ENCODE results near the gene AXL. TPM values are rescaled to one million over a fixed set of nuclear protein-coding genes. Genes with fewer than 3 reads are reported as not detected.

Gene AXL
- total RNA-seq, 1 donor from 2014 or later: 5.5 TPM

DNA sequence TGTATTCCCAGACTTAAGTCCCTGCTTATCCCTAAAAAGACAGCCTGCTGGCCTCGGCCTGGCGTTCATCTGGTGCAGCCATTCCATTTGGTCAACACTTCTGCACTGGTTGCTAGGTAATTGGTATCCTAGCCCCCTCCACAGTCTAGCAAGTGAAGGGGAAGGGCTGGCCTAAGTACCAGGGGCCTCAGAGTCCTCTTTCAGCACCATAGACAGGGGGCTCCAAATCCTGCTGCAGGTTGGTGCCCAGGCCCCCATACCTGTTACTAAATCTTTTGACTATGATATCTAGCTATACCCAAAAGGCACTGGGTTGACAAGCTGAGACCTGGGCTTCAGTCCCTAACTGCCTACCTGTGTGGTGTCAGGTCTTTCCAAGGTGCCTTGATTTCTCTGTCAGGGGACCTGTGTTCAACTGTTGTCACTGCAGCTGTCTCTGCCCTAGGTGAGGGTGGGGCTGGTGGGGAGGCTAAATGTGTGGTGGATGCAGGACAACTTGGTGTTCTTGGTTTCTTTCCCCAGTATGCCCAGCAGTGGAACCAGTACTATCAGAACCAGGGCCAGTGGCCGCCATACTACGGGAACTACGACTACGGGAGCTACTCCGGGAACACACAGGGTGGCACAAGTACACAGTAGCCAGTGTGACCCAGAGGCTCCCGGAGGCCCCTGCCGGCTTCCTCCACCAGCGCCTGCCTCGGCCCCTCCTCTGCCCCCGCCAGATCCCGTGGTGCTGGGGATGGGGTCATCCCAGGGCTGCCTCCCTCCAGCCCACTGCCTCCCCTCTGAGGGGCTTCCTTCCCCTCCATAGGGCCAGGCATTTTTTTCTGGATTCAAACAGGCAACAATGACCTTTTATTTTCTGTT is 87.1 kb downstream of the AXL start:
- DNase-seq (ENCODE audit: low spot score): no peak
- Mint-ChIP-seq H3K36me3 (ENCODE audit: low read depth, unreplicated experiment) (peaks cover 55% of the 10 kb centered on the region), H3K4me1 (ENCODE audit: unreplicated experiment) (peaks cover 59% of the 10 kb centered on the region), H3K27ac (ENCODE audit: unreplicated experiment) (peak overlapping the region; percentile 87), H3K9me3 (ENCODE audit: unreplicated experiment) (no peaks in the 10 kb centered on the region), H3K4me3 (ENCODE audit: unreplicated experiment) (no peak overlapping the region), H3K27me3 (ENCODE audit: unreplicated experiment) (peaks cover 16% of the 10 kb centered on the region)
- no peak for TF ChIP-seq CTCF (IDR thresholded peaks at IDR 0.05; ENCODE audit: unreplicated experiment)

DNA sequence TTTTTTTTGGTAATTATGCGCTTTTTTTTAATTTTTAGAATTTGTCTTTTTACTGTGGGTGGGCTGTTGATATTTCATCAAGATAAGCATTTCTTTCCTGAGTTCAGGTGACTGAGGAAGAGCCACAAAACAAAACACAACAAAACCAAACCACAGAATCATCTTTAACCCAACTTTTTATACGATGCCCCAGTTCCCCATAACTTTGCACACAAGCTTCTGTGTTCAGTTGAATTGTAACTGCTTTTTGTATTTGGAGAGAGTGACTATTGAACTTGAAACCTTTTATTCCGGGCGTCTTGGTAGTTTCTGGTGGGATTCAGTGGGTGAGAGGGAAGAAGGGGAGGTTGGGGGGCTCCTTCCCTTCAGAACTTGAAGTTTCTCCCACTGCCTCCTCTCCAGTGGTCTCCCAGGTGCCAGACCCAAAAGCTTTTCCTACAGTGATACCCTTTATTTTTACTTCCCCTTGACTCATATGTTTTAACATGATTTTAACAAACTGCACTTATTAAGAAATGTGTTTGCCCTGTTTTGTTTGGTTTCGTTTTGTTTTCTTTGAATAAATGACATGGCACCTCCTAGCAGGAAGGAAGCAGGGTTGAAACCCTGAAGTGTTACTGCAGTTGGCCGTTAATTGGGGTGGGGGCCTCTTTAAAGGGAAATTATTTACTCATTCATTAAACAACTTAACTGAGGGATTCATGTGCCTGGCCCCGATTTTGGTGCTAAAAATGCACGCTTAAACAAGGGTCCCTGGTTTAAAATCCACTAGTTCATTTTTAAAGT is 88.3 kb downstream of the AXL start:
- Mint-ChIP-seq H3K27me3 (ENCODE audit: unreplicated experiment) (peaks cover 16% of the 10 kb centered on the region), H3K4me3 (ENCODE audit: unreplicated experiment) (peak overlapping the region; percentile 17), H3K4me1 (ENCODE audit: unreplicated experiment) (peaks cover 55% of the 10 kb centered on the region), H3K27ac (ENCODE audit: unreplicated experiment) (peak overlapping the region; percentile 87), H3K36me3 (ENCODE audit: low read depth, unreplicated experiment) (peaks cover 46% of the 10 kb centered on the region), H3K9me3 (ENCODE audit: unreplicated experiment) (no peaks in the 10 kb centered on the region)
- no peak for DNase-seq (ENCODE audit: low spot score)
- TF ChIP-seq CTCF (IDR thresholded peaks at IDR 0.05; ENCODE audit: unreplicated experiment): no peak

DNA sequence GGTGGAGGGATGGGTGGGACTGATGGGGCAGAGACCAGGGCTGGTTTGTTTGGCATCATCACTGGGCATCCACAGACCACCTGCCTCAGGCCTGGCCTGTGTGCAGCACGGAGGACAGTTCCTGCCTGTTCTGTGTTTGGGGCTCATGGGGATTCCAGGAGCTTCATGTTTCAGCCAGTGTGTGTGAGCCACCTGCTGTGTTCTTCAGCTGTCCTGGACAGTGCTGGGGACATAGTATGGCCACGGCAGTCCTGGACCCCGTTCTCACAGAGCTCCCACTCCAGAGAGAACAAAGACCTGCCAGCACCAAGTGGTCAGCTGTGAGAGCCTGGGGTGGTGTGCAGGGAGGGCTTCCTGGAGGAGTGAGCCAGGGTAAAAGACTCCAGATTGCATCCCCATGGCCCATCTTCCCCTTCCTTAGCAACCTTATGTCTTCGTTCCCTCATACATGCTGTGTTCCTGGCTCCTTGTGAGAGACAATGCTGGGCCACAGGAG is 89.0 kb downstream of the AXL start:
- peaks cover 40% of the 10 kb centered on the region for H3K36me3 Mint-ChIP-seq (ENCODE audit: low read depth, unreplicated experiment)
- peak overlapping the region; percentile 85 for H3K27ac Mint-ChIP-seq (ENCODE audit: unreplicated experiment)
- DNase-seq (ENCODE audit: low spot score): no peak
- peak overlapping the region; percentile 98 for H3K4me3 Mint-ChIP-seq (ENCODE audit: unreplicated experiment)
- TF ChIP-seq CTCF (IDR thresholded peaks at IDR 0.05; ENCODE audit: unreplicated experiment): no peak
- H3K9me3 Mint-ChIP-seq (ENCODE audit: unreplicated experiment): no peaks in the 10 kb centered on the region
- peaks cover 54% of the 10 kb centered on the region for H3K4me1 Mint-ChIP-seq (ENCODE audit: unreplicated experiment)
- peaks cover 16% of the 10 kb centered on the region for H3K27me3 Mint-ChIP-seq (ENCODE audit: unreplicated experiment)

GRCh38 chr19:41308450-41309179 is 89.6 kb downstream of the AXL start:
- Mint-ChIP-seq H3K4me3 (ENCODE audit: unreplicated experiment) (peak overlapping the region; percentile 98), H3K9me3 (ENCODE audit: unreplicated experiment) (no peaks in the 10 kb centered on the region), H3K36me3 (ENCODE audit: low read depth, unreplicated experiment) (peaks cover 44% of the 10 kb centered on the region), H3K27me3 (ENCODE audit: unreplicated experiment) (peaks cover 20% of the 10 kb centered on the region), H3K27ac (ENCODE audit: unreplicated experiment) (peak overlapping the region; percentile 85), H3K4me1 (ENCODE audit: unreplicated experiment) (peaks cover 57% of the 10 kb centered on the region)
- peak; percentile 97 for TF ChIP-seq CTCF (IDR thresholded peaks at IDR 0.05; ENCODE audit: unreplicated experiment)
- DNase-seq (ENCODE audit: low spot score): peak; percentile 95
